Right renal cortex interstitium (tissue), 3 donors: Measurements from ENCODE around the gene IMMP2L. TPM values are rescaled to one million over a fixed set of nuclear protein-coding genes. Genes with fewer than 3 reads are reported as not detected.
A peak's percentile ranks its signal among the peaks of the same experiment; 100 is the strongest.

Experiments used
- DNase-seq, 3 donors: peaks; one replicate each; pipeline ENCODE4 v3.0.0-alpha.2; 2013; ENCODE audit warnings: low read depth in 3 of 3, low spot score in 2 of 3
- polyA plus RNA-seq, 3 donors: library from polyadenylated mRNA; unstranded; fragments of 120-200 nt; gene quantifications; one replicate each; pipeline ENCODE4 v1.2.1, GENCODE V29; 2013; ENCODE audit not compliant: insufficient read length in 3 of 3

Gene IMMP2L
- polyA plus RNA-seq, 3 donors, result 34.9 to 48.2 (median 45.7) TPM

DNA sequence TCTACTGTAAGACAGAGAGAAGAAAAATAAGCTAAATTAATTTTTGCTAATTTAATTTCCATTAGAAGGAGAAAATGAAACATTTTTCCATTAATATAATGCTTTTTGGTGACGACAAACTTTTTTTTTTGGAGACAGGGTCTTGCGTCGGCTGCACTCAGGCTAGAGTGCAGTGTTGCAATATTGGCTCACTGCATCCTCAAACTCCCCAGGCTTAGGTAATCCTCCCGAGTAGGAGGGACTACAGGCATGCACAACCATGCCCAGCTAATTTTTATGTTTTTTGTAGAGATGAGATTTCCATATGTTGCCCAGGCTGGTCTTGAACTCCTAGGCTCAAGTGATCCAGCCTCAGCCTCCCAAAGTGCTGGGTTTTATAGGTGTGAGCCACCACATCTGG, 701.1 kb downstream of the IMMP2L start:
- no peak for DNase-seq

DNA sequence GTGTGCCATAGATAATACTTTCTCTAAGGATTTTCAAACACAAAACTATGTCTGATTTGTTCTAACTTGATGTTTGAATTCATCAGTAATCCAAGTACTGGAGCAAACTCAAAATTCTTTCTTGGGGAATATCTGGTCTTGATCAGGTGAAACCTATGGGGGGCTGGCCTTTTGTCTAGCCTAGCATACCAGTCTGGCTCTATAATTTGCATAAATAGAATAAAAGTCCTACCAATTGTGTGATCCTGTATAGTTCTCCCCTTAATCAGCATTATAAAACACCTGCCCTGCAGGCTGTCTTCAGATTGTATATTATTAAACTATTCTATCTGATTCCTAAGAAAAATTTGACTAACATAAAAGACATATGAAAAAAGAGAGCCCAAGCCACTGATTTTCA, 705.2 kb downstream of the IMMP2L start:
- DNase-seq, result no peak

DNA sequence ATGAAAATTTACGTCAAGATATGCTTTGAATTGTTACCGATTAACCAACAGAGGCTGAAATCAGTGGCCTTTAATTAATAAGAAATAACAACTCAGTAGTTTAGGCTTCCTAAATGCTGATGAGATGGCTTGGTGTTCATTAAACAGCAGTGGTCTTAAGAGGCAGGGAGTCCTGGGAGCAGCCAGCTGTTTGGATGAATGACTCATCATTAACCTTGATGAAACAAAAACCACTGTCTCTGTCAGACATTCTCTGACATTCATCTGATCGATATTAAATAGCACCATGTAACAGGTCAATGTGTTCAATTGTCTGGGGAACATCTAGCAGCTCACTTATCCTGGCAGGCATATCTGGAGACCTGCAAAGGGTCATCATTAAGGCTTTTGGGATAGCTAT, 705.6 kb downstream of the IMMP2L start:
- no peak for DNase-seq

DNA sequence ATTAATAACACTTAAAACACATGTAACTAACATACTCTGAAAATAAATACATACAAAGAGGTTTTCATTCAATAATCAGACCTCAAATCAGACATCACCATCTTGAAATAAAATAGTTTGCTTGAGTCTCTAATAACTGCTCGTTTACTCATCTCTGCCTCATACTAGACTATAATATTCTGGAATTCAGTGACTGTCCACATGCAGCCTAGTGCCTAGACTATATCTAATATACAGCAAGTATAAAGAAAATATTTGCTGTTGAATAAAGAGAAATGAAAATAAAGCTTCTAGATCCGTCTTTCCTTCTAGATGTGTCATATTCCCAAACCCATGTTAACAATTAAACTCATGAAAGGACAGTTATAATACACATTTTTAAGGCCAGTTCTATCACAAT, 707.6 kb downstream of the IMMP2L start:
- no peak for DNase-seq

DNA sequence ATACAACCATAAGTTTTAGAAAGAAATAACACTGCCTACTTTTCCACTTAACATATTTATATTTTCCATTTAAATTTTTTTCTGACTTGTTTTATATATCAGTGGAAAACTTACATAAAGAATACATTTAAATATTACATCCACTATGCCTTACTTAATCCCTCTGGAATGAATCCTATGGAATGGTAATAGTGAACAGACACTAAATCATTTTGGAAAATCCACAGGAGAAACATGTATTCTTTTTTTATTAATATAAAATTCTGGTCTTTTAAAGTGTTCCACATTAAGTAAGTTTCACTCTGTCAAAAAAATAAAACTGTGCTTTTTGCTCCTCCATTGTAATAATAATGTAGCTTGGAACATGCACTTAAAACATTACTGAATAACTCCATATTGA, 708.1 kb downstream of the IMMP2L start:
- no peak for DNase-seq

DNA sequence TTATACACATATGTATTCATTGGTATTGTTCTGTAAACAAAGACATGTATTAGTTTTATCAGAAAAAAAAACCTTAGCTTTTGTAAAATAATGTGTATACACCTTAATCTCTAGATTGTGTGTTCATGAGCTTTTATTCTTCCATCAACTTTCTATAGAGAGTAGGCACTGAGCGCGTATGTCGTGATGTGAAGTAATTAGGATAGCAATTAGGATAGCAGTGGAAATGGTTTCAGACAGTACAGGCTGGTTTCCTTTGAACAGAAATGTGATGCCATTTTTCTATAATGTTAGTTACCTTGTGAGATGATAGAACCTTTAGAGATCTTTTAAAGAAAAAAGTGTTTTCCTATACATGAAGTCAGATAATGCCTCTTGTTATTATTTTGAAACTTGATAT, 709.0 kb downstream of the IMMP2L start:
- no peak for DNase-seq

DNA sequence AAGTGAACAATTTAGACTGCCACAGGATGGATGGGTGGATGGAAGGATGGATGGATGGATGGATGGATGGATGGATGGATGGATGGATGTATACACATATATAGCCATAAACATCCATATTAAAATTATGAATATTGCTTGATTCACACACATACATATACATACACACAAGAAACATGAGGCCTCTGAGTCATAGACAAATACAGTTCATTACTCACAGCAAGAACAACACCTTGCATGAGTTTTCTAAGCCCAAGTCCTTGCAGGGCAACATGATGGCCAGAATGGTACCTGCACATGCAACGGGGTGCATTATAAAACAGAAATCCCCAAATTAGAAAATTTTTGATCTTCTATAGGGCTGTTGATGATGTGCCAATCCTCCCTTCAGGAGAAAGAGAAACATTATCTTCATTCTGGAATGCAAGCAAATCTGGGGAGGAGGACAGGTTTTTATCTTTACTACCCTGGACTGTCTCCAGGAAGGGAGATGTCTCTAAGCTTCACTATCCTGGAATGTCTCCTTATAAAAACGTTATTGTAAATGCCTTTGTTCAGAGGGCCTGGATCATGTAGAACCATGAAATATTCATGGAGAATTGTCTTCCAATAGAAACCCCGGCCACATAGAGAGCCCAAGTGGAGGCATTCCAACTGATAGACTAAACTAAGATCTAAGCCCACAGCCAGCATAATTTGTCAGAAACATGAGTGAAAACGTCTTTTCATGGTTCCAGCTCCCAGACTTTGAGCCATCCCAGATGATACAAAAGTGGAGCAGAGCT, 709.9 kb downstream of the IMMP2L start:
- no peak for DNase-seq

DNA sequence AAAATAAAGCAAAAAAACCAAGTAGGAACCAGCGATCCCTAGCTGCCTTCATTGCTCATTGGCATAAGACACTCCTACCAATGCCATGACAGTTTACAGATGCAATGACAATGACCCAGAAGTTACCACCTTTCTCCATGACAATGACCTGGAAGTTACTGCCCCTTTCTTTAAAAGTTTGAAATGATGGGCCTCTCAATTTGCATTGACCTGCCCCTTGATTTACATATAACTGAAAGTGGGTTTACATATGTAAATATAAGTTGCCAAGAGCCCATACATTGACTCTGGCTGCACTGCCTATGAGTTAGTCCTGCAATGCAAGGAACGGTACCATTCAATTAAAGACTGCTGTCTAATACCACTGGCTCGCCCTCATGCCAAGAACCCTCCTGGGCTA, 712.1 kb downstream of the IMMP2L start:
- no peak for DNase-seq

DNA sequence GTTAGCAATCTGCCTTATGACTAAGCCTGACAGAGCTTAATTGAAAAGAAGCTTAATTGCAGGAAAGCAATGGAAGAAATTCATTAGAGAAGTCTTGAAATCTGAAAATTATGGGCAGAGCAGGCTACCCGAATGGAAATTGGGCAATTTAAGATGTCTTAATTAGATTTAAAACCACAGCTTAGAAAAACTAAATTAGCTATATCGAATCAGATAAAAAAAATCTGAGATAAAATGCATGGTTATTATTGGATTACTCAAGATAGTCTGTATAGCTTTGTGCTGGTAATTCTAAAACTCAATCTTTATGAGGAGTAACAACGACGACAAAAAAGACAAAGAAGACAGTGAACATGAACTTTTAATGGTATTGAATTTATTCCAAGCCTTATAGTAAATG, 719.5 kb downstream of the IMMP2L start:
- DNase-seq, result no peak

DNA sequence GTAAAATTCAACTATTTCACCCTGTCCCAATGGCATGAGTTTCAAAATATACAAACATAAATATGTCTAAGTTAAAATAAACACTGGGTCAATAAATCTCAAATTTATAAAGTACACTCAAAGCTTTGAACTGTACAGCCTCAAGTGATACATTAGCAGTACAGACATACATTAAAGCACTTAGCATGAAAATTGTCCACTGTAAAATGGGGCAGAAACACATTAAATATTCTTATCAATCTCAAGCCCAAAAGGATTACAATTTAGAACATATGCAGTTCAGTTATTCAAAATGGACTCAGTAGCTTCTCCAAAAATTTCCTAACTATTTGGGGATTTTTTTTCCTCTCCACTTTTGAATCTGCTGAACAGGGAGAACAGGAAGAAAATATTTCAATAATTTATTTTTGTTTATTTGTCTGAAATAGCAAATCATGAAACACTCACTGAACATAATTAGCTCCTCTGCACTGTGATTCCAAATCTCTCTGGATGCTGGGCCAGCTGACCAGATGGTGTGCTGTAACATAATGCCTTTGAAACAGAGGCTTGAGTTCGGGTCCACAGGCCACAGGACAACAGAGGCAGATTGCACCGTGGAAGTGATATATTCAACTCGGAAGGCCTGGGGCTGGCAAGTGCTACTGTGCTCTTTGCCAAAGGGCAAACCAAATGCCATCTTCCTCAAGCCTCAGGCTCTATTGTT, 720.3 kb downstream of the IMMP2L start:
- DNase-seq, result no peak

DNA sequence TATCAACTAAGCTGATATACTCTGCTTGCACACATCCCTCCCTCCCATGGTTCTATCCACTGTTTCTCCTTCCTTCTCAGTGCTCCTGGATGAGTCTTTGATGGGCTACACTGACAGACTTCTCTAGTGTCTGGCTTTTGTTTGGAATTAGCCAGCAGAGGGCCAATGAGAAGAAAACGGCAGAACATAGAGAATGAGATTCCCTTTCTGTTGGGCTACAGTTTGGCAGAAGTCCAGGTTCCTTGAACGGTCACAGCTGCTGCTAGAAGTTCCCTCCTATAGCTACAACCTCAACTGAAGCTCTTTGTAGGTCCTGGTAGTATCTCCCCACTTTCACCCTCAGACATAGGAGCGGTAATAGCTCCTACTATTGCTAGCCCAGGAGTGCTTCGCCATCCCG, 722.4 kb downstream of the IMMP2L start:
- peak; percentile 56 to 59 (median 59) for DNase-seq

DNA sequence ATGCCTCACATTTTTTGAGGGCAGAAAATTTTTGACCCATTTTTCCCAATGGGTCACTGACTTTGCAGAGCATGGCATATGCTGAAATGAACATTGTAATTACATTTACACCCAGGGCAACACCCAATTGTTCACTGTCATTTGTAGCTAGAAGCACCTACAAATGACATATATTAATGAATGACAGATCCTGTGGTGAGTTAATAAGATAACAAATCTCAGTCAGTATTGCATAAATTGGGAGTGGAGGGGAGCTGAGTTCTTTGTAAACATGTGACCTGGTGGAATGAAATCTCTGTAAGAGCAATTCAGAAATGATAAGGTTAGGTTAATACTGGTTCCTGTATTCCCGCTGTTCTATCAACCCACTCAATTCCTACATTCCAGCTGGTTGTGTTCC, 726.4 kb downstream of the IMMP2L start:
- no peak for DNase-seq

DNA sequence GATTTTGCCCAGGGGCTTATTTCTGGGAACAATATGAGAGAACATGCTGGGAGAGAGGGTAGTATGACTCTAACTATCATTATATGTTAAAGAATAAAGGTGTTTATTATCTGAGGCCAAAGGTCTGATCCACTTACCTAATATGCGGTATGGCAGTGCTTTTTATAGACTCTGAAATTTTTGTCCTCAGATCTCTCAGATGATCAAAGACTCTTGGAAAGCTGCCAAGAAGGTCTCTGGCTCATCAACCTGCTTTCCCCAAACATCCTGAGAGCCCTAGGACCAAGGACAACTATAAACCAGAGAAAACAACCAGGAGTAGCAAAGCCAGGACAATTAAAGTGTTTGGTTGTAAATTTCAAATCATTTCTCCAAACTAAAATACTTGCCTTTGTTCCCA, 727.1 kb downstream of the IMMP2L start:
- no peak for DNase-seq

DNA sequence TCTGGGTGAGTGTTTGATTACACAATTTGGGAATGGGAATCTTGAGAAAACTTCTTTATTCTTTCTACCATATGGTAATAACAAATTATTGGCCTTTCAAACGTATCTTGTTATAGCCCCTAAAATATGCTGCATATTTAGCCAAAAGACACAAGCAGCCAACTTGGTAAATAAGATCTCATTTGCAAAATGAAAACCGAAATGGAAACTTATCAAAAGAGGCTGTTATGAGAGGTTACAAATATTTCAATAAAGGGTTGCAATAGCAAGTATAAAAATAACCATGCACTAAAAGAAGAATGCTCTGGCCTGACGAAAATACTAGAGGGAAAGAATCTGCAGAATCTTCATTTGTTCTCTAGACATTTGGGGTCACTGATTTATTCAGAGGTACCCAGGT, 730.9 kb downstream of the IMMP2L start:
- no peak for DNase-seq

DNA sequence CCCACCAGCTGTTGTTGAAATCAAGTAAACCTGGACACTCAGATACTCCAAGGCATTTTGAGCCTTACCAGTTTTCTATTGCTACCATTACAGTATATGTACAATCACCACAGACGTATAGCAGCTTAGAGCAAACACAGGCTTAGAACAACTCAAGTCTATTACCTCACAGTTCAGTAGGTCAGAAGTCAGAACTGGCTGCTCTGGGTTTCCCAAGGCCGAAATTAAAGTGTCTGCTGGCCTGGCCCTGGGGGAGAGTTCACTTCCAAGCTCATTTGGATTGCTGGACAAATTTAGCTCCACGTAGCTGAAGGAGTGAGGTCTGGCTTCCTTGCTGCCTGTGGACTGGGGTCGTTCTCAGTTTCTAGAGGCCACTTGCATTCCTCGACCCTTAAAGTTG, 731.5 kb downstream of the IMMP2L start:
- no peak for DNase-seq

DNA sequence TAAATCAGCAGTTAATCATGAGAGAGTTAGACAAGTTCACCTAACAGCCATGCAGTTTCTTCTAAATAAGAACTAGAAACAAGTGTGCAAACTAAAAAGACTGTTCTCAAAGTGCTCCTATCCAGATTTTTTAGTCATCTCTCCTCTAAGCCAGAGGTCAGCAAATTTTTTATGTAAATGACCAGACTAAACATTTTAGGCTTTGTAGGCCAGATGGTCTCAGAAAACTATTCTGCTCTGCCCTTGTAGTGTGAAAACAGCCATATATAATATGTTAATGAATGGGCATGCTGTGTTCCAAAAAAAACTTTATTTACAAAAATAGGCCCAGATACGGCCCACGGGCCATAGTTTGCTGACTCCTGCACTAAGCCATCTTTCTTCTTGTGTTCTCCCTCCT, 734.4 kb downstream of the IMMP2L start:
- DNase-seq, result no peak

DNA sequence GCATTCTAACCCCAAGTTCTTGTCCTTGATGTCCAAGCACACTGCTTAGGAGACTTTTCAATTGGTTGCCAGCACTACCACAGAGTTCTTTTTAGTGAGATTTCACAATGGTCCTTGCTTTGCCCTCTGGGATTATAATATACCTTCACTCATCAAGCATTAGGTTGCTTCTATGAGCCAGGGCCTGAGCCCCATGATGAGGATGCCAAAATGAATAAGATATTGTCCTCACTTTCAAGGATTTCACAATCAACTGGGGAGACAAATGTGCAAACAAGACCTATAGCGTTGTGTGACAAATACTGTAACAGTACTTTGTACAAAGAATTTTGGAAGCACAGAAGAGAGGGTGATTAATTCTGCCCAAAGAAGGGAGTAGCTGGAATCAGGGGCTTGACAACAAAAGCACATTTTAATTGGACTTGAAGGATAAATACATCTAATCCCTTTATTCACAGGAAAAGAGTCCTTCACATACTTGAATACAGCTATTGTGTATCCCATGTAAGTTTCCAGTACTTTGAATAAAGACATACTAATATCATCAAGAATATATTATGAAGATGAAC, 734.9 kb downstream of the IMMP2L start:
- no peak for DNase-seq

DNA sequence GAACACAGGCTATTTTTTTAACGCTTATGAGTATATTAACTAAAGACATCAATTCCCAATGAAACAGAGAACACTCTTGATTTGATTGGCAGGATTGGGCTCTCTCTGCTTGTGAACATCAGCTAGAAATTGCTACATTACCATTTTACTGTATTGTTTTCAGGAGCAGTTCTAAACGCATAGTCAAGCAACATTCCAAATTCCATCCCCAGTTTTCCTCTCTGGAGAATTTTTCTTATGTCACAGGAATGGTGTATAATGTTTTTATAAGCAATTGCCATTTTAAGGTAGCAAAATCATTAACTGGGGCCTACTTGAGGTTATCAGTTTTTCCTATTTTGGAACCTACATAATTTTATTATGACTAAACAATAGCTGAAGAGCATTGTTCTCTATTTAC, 748.3 kb downstream of the IMMP2L start:
- DNase-seq, result no peak

DNA sequence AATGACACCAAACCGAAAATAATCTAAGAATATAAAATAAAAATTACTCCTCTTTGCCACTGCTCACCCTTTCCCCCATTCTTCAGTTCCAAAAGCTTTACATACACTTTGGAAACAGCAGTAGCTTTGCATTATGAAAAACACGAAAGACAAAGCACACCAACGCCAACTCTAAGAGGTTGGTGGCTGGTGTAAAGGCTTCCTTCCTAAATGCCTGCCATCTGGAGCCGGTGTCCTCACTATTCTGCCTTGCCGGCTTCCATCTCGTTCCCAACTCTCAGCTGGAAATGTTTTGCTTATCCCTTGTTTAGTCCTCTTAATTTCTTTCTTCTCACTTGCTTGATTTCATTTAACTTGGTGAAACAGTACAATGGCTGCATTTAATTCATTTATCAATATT, 752.5 kb downstream of the IMMP2L start:
- DNase-seq, result no peak

DNA sequence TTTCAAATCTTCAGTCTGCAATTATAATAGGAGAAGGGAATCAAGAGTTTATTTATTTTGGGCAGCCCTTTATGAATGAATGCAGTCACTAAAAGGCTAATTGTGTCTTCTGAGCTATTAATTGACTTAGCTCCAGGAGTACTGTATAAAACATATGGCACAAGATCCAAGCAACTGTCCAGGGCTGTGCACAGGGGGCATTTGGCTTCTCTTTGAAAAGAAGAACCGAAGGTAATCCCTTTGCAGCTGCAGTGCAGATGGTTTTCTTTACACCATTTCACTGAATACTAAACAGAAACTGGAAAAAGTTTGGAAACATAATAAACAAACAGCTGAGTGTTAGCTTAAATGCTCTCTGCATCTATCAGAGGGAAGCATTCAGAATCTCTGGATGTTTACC, 753.9 kb downstream of the IMMP2L start:
- DNase-seq, result no peak

DNA sequence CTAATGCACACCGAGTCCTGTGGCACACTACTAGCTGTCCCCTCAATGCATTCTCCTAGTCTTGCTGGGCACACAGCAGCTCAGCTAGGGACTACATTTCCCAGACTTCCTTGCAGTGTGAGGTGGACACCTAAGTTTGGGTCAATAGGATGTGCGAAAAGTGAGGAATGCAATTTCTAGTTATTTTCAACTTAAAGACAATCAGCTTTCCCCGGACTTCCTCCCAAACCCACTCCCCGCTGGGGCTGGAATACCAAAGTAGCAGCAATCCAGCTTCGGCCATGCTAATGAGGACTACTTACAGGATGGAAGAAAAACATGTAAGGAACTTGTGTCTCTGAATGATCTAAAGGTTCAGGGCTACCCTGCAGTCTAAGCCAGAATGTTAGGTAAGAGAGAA, 757.8 kb downstream of the IMMP2L start:
- DNase-seq, result no peak

DNA sequence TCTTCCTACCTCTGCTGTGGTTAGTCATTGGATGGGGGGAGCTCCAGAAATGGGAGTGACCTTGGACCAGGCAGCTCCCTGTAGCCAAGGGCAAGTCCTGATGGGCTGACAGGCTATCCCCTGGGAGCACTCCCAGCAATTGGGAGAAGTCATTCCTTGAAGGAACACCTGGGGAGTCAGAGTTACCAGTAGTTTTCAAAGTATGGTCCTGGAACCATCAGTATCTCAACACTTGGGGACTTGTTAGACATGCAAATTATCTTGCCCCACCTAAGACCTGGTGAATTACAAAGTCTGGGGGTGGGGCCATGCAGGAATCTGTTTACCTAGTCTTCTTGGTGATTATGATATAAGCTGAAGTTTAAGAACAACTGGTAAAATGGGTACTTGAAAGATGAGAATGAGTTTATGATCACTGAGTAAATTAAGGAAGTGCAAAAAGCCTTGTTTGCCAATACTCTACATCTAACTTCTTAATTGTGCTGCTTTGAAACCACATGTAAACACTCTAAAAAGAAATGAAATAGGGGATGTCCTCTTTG, 758.6 kb downstream of the IMMP2L start:
- DNase-seq, result no peak
